Adrenal gland (tissue), 12 donors: ENCODE data around the gene TREML4. TPM values are rescaled to one million over a fixed set of nuclear protein-coding genes. Genes with fewer than 3 reads are reported as not detected.

Experiments used
- DNase-seq, 7 donors: peaks; one replicate each; pipeline ENCODE4 v3.0.0-alpha.2; 2019 to 2020
- H3K27ac ChIP-seq, 5 donors: fragments of 200-600 bp; sonication (generic) in 4 of 5; 1 replicate in 3 of 5; 2 replicates in 2 of 5; pipeline versions ENCODE4 v1.5.1 to v1.8.0; 2016 to 2020; ENCODE audit warnings: mild to moderate bottlenecking in 1 of 5
- H3K27me3 ChIP-seq: fragments of 200-600 bp; 2 replicates; pipeline ENCODE4 v1.8.0; 2021
- H3K36me3 ChIP-seq, 2 donors: fragments of 200-600 bp; replicated peaks in 1 of 2; 1 replicate in 1 of 2; 2 replicates in 1 of 2; pipeline versions ENCODE4 v1.5.1 to v1.8.0; 2018 to 2022
- H3K4me1 ChIP-seq, 2 donors: fragments of 200-600 bp; replicated peaks in 1 of 2; 1 replicate in 1 of 2; 2 replicates in 1 of 2; pipeline versions ENCODE4 v1.5.1 to v1.8.0; 2018 to 2021
- H3K4me3 ChIP-seq, 4 donors: fragments of 200-600 bp; sonication (generic) in 3 of 4; one replicate each; pipeline ENCODE4 v1.5.1; 2016 to 2018
- H3K9me3 ChIP-seq, 3 donors: fragments of 200-600 bp; sonication (generic) in 1 of 3; replicated peaks in 1 of 3; 1 replicate in 2 of 3; 2 replicates in 1 of 3; pipeline versions ENCODE4 v1.5.1 to v1.8.0; 2016 to 2021
- POLR2A ChIP-seq, 2 donors: fragments of 450-650 bp; IDR thresholded peaks; one replicate each; pipeline ENCODE4 v1.6.1; 2017; ENCODE audit warnings: antibody characterized with exemption in 2 of 2, mild to moderate bottlenecking in 2 of 2, moderate library complexity in 1 of 2
- WGBS, 4 donors: extraction: QIAGEN DNeasy Blood & Tissue Kit in 2 of 4; methylation state at CpG; one replicate each; pipeline versions ENCODE4 v1.1.5 to v1.1.7; 2013 to 2017; 5-methylcytosine and 5-hydroxymethylcytosine counted together
- intact Hi-C, 2 donors: fragments of 100-400 bp; cut with DNase I; formaldehyde crosslinking; loops; one replicate each; pipeline versions ENCODE4 v1.14.1 to v1.15.0; 2022 to 2023
- polyA plus RNA-seq, 3 donors: library from polyadenylated mRNA; stranded (reverse); fragments of 200-250 nt in 2 of 3; fragments of 350-450 nt in 1 of 3; fragmentation: Illumina TruSeq in 1 of 3; extraction: RNeasy Lipid Tissue Mini Kit (QIAGEN cat#74804) in 1 of 3; gene quantifications; one replicate each; pipeline ENCODE4 v1.2.3, GENCODE V29; 2013 to 2014
- total RNA-seq, 9 donors: library from RNA; depleted of rRNA in 4 of 9; stranded (reverse); fragments of >200 nt in 4 of 9; fragments of 120-200 nt in 1 of 9; fragmentation: NEBNext Ultra II Directional in 1 of 9; extraction: Animal tissue kit (Norgen Biotek cat#: 25700) in 1 of 9; gene quantifications; one replicate each; pipeline versions ENCODE4 v1.1.0 to v1.2.4, GENCODE V29; 2013 to 2023
- TF ChIP-seq, protein P1 (sequence below), 6 experiments: fragments of 450-650 bp in 4 of 6; fragments of 200-600 bp in 2 of 6; sonication (generic) in 1 of 6; IDR thresholded peaks; 1 replicate in 5 of 6; 2 replicates in 1 of 6; pipeline versions ENCODE4 v1.5.1 to v1.8.0; 2016 to 2021; ENCODE audit warnings: antibody characterized with exemption in 6 of 6, mild to moderate bottlenecking in 2 of 6, moderate library complexity in 1 of 6
- donor health status: healthy with polysubstance abuse.
- donor health status: Bipolar disorder and iron deficiency.
- donor health status: DM: yes; HTN: yes; CAD: no.
- donor health status: DM: no; HTN: no; CAD: no.
- donor health status: DM: no; HTN: no; CAD: no.
- donor health status: DM: yes; HTN: yes; CAD: no.

Gene TREML4
- total and polyA plus RNA-seq, 12 donors = 0.06 TPM; not detected in 11

DNA sequence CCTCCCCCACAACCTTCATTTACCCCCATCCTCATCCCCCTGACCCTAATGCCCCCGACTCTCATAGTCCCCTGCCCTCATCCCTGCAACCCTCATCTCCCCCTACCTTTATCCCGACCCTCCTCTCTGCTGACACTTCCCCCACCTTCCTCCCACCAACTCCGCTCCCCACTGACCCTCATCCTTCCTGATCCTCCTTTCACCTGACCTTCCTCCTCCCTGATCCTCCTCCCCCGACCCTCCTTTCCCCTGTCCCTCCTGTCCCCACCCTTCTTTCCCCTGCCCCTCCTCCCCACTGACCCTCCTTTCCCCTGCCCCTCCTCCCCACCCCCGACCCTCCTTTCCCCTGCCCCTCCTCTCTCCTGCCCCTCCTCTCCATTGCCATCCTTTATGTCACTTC lies 34.3 kb upstream of the TREML4 start:
- no peak overlapping the region for H3K27ac ChIP-seq
- H3K9me3 ChIP-seq = no peaks in the 10 kb centered on the region
- H3K4me3 ChIP-seq = no peak overlapping the region
- DNase-seq = no peak
- H3K36me3 ChIP-seq = no peaks in the 10 kb centered on the region
- peaks cover 6% of the 10 kb centered on the region for H3K27me3 ChIP-seq
- H3K4me1 ChIP-seq = no peaks in the 10 kb centered on the region
- intact Hi-C loops = no loop called here
- TF ChIP-seq POLR2A (IDR thresholded peaks at IDR 0.05) = no peak
- TF ChIP-seq, protein P1, sequence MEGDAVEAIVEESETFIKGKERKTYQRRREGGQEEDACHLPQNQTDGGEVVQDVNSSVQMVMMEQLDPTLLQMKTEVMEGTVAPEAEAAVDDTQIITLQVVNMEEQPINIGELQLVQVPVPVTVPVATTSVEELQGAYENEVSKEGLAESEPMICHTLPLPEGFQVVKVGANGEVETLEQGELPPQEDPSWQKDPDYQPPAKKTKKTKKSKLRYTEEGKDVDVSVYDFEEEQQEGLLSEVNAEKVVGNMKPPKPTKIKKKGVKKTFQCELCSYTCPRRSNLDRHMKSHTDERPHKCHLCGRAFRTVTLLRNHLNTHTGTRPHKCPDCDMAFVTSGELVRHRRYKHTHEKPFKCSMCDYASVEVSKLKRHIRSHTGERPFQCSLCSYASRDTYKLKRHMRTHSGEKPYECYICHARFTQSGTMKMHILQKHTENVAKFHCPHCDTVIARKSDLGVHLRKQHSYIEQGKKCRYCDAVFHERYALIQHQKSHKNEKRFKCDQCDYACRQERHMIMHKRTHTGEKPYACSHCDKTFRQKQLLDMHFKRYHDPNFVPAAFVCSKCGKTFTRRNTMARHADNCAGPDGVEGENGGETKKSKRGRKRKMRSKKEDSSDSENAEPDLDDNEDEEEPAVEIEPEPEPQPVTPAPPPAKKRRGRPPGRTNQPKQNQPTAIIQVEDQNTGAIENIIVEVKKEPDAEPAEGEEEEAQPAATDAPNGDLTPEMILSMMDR (IDR thresholded peaks at IDR 0.05) = no peak
- 51 to 73% (median 59%) methylated on average over 3 to 5 of the region's 5 CpGs for WGBS, 4 donors

DNA sequence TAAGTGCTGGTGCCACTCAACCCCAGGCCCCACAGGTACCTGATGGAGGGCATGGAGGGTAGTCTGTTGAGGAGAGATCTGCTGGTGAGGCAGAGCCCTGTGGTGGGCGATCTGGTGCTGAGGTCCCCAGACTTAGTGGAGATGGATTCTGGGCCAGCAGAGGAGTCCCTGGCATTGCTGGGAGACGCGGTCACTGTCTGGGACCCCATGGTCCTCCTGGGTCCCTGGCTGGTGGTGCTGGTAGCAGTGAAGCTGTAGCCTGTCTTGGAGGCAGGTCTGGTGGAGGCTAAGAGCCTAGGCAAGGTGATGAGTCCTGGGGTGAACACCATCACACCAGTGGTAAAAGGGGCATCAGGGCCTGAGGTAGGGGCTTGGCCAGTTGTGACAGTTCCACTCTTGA lies 33.8 kb upstream of the TREML4 start:
- DNase-seq = no peak
- H3K27ac ChIP-seq = no peak overlapping the region
- peaks cover 6% of the 10 kb centered on the region for H3K27me3 ChIP-seq
- WGBS, 4 donors = 60 to 91% (median 86%) methylated on average over 1 to 3 of the region's 3 CpGs
- no peak overlapping the region for H3K4me3 ChIP-seq
- no peaks in the 10 kb centered on the region for H3K36me3 ChIP-seq
- H3K9me3 ChIP-seq = no peaks in the 10 kb centered on the region
- no peaks in the 10 kb centered on the region for H3K4me1 ChIP-seq
- intact Hi-C loops = no loop called here
- no peak for TF ChIP-seq POLR2A (IDR thresholded peaks at IDR 0.05)
- TF ChIP-seq, protein P1 (IDR thresholded peaks at IDR 0.05) = no peak

DNA sequence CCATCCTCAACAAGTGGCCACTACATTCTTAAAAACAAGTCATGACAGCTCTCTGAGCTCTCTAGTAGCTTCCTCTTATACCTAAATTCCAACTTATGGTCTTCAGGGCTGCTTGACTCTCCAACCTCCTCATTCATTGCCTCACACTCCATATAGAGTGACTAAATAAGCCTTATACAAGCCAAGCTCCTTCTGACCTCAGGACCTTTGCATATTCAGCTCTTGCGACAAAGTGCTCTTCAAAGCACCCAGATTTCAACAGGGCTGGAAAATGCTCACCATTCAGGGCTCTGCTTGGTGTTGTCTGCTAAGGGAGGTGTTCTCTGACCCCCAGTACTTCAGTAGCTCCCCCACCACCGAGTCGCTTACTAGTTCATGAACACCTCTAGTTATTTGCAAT lies 30.9 kb upstream of the TREML4 start:
- Histone ChIP-seq H3K27me3 (peaks cover 6% of the 10 kb centered on the region), H3K36me3 (no peaks in the 10 kb centered on the region), H3K27ac (no peak overlapping the region), H3K9me3 (no peaks in the 10 kb centered on the region), H3K4me3 (no peak overlapping the region), H3K4me1 (no peaks in the 10 kb centered on the region)
- TF ChIP-seq, protein P1 (IDR thresholded peaks at IDR 0.05) = no peak
- TF ChIP-seq POLR2A (IDR thresholded peaks at IDR 0.05) = no peak
- WGBS, 4 donors = 91 to 97% (median 94%) methylated on average over 3 of the region's 3 CpGs
- intact Hi-C loops = no loop called here
- no peak for DNase-seq

DNA sequence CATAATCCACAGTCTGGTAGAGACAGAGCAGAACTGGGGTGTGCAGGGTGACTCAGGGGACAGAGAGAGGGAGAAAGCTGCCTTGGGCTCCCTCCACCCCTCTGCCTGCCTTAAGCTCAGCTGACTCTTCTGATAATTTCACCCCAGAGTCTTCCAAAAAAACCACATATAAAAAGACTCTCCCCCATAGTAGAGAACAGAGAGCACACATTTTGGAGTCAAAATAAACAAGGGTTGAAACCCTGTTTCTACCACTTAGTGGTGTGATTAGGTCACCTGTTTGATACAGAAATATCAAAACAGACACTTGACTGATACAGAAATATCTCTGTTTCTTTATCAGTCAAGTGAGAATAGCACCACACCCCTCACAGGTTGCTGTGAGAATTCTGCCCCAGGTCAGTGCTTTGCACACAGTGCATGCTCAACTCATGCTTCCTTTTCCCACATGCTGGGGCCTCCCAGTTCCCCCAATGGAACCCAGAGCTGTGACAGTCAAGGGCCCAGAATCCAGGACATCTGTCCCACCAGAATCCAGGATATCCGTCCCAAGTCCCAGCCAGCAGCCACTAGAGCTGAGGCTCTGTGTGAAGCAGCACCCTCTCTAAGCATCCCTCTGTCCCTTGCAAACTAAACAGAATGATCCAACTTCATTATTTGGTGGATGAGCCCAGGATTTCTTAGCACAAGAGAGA lies 28.4 kb upstream of the TREML4 start:
- Histone ChIP-seq H3K4me1 (no peaks in the 10 kb centered on the region), H3K27ac (no peak overlapping the region), H3K9me3 (no peaks in the 10 kb centered on the region), H3K27me3 (peaks cover 6% of the 10 kb centered on the region), H3K4me3 (no peak overlapping the region), H3K36me3 (no peaks in the 10 kb centered on the region)
- DNase-seq = no peak
- no peak for TF ChIP-seq POLR2A (IDR thresholded peaks at IDR 0.05)
- TF ChIP-seq, protein P1 (IDR thresholded peaks at IDR 0.05) = no peak
- intact Hi-C loops = no loop called here
- WGBS, 4 donors = 73 to 89% (median 83%) methylated on average over 1 of the region's 1 CpG
